HG02852 (cell line): ENCODE data around the gene PADI1.

Source experiments
- ATAC-seq: cut with Tn5 transposase; IDR thresholded peaks from one replicate; pipeline ENCODE4 v1.9.1; 2021; ENCODE audit warnings: mild to moderate bottlenecking, moderate library complexity; ENCODE audit not compliant: unreplicated experiment

The PADI1 gene, protein sequence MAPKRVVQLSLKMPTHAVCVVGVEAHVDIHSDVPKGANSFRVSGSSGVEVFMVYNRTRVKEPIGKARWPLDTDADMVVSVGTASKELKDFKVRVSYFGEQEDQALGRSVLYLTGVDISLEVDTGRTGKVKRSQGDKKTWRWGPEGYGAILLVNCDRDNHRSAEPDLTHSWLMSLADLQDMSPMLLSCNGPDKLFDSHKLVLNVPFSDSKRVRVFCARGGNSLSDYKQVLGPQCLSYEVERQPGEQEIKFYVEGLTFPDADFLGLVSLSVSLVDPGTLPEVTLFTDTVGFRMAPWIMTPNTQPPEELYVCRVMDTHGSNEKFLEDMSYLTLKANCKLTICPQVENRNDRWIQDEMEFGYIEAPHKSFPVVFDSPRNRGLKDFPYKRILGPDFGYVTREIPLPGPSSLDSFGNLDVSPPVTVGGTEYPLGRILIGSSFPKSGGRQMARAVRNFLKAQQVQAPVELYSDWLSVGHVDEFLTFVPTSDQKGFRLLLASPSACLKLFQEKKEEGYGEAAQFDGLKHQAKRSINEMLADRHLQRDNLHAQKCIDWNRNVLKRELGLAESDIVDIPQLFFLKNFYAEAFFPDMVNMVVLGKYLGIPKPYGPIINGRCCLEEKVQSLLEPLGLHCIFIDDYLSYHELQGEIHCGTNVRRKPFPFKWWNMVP

DNA sequence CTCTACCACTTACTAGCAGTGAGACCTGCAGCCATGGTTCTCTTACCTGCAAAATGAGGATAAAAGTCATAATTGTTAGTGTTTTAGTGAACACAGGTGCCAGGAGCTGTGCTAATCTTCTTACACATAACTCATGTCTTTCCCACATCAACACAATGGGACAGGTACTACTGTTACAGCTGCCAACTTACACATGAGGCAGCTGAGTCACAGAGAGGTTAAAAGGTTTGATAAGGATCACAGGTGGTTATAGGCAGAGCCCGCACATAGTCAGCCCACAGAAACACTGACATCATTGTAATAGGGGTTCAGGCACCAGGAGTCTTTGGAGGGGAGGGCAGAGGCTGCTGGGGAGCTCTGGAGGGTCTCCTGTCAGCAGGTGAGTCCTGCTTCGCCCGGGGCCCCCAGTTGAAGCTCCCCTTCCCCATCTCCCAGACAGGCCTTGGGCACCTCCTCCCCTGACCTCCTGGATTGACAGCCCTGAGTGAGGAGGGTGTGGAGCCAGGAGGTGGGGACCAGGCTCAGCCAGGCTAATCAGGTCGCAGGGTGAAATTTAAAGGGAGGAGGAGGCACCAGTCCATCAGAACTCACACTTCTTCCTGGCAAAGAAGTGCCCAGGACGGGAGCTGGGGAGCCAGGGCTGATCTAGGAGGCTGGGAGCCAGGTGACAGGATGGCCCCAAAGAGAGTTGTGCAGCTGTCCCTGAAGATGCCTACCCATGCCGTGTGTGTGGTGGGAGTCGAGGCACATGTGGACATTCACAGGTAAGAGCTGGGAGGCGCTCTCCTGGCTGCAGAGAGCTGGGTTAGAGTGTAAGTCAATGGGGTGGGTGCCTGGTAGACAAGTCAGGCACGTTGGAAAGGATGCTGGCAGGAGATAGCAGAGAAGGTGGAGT, at the start of gene PADI1:
Gene PADI1 (plus strand): TSS at position 583 of the 895 bp plus-strand sequence. CDS start 90 bp downstream, at position 673.
- ATAC-seq = no peak

DNA sequence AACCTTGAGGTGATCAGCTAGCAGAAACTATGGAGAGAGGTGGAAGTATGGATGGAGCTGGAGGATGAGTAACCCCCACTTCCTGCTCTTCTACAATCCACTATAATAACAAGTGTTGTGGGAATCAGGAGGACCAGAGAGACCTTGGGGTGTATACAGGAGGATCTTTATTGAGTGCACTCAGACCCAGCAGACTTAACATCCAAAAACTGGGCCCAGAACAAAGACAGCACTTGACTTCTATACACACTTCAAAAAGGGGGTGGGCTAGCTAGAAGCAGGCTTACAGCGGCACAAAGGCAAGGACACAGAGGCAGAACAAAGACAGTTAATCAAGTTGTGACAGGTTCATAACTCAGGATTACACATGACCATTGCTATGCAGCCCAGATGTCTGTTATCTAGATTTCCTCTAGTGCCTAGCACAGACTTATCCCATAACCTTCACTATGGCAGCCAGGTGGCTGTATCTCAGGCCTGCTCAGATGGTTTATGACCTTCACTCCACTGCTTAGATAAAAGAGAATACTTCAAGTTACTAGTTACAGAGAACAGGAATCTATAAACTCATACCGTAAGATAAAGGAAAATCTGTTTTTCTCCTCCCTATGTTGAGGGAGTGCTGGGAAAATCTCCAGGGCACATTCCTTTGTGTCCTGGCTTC, 49.5 kb upstream of the PADI1 start:
- ATAC-seq = no peak

DNA sequence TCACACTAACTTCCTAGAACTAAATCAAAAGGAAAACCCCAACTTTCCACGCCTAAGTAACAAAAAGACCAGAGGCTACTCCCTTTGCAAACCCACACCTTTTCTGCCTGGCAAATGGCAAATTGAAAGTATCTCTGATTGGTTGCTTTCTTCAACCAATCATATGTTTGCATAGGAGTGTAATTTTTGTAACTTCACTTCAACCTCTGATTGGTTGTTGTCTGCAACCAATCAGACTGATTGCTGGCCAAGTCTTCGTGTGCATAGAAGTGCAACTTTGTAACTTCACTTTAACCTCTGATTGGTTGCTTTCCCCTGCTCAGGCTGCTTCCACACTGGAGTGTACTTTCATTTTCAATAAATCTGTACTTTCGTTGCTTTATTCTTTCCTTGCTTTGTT, 48.8 kb upstream of the PADI1 start:
- no peak for ATAC-seq

DNA sequence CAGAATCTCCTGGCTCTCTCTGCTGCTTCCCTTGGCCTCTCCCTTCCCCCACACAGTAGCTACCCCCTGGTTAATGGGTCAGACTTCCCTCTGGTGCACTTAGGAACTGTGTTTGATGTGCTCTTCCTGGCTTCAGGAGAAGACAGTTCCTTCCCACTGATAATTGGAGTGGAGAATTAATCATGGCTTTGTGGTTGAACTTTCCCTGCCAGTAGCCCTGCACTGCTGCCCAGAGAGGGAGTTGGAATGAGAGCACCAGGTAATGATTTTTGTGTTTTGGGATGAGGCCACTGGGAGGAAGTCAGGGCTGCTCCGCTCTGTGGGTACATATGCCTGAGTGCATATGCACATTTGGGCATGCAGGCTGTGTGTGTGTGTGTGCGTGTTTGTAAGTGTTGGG, 46.0 kb upstream of the PADI1 start:
- no peak for ATAC-seq

DNA sequence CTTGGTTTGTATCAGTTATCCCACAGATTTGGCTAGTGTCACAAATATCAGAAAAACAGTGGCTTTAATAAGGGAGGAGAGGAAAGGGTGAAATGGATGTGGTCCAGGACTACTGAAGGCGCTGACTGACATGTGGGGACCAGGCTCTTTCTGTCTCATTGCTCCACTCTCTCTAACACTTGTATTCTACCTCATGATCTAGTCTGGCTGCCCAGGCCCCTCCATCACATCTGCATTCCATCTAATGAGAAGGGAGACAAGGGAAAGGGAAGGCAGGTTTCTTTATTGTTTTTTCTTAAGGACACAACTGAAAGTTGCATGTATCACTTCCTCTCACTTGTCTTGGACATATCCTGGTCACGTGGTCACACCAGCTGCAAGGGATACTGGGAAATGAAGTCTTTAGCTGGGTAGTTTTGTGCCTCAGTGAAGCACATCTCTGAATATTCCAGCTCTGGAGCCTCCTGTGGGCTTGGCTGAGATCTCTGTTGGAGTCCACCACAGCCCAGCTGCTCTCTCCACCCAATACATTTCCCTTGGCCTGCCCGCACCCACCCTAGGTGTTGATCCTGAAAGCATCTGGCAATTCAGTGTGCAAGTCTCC, 43.7 kb upstream of the PADI1 start:
- ATAC-seq = no peak

DNA sequence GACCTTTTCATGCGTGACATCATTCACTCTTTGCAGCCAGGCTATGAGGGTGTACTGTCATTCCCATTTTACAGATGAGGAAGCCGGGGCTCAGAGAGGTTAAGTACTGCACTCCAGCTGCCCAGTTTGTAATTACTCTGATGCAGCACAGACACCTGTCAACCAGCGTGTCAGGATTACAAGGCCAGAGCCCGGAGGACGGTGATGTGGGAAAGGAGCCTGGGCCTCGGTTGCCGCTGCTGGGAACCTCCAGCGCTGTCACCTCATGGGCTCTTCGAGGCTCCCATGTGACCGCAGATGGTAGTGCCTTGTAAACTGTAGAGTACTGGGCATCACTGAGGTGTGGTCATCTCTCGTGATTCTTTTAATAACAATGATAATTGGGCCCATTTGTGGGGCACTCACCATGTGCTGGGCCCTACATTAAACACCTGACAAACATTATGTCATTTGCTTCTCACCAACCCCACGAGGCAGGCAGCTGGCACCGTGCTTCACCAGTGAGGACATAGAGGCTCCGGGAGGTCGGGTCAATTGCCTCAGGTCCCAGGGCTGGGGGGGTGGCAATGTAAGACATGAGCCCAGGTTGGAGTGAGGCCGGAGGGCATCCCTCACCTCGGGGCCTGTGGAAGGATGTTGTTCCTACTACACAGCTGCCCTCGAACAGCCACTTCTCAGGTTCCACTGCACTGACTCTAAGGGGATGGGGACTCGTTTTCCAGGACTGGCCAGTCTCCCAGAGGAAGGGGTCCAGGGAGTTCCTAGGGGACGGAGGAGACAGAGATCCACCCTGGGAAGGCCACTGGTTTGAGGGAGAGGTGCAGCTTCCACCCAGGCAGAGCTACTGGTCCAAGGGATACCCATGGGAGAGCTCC, 42.8 kb upstream of the PADI1 start:
- no peak for ATAC-seq

DNA sequence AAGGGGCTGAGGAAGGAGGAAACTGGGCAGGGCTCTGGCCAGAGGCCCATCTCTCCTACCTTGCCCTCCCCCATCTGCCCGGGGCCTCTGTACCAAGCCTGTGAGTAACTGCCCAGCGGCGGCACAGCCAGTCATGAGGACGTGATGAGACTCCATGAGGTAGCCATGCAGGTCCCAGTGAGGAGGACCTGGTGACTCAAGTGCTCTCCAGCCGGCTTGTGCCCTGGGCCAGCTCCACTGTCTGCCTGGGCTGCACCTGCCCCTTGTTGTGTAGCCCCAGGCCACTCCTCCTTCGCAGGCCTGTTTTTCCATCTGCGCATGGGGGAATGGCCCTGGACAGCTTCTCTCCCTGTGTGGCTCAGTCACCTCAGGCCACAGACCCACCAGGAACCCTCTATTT, 42.0 kb upstream of the PADI1 start:
- ATAC-seq = no peak

DNA sequence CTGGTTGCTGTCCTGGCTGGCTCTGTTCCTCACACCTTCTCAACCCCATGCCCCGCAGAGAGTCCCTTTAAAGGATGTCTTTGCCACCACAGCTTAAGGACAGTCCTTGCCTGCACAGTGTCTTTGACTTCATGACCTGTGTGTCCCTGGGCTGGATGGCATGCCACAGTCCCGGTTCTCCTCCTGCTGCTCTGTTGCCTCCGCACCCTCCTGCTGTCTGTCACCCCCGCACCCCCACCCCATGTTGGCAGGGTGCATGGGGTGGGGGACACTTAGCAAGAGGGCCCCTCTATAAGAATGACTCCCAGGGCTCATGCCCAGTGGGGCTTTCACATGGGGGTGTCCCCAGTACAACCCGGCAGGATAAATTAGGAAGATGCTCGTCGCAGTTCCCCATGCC, 41.6 kb upstream of the PADI1 start:
- no peak for ATAC-seq

DNA sequence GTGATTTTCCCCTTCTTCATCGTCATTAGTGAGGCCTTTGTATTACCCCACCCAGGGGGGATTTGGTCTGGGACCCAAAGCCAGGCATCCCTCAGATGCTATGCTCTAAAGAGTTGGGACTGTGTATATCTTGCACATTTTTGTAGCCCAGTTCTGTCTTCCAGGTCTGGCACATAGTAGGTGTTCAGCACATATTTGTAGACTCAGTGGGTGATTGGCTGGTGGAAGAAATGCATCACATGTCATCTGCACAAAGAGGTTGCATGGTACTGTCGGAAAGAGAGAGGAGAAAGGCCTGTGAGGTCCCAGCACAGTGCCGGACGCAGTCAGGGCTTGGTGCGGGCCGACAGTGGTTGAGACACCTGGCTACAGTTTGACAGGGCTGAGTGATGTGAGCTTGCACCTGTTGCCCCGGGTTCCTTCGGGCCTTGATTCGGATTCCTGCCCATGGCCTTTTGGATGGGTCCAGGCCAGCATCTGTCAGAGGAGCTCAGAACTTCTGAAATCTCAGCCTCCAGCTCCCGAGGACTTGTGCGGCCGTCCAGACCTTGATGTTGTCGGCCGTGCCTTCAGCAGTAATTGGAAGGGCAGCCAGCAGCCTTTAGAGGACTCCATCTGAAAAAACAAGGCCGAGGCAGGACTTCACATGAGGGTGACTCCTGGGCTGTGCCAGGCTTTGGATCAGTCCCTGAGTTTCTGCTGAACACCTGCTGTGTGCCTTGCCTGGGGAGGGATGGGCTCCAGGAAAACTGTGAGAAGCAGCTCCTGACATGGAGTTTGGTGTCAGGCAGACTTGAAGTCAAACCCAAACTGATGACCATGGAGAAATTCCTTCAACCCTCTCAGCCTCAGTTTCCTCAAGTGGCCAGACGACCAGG, 40.9 kb upstream of the PADI1 start:
- ATAC-seq = no peak

DNA sequence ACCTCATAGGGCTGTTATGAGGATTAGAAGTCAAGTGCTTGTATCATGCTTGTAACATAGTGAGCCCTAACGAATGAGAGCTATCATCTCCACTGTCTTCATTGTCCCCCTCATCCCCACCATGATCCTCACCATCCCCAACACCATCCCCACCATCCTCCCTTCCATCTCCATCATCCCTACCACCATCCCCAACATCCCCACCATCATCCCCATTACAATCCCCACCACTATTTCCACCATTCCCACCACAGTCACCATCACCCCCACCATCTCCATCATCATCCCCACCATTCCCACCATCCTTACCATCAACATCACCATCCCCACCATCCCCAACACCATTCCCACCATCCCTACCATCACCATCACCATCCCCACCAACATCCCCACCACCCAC, 39.1 kb upstream of the PADI1 start:
- no peak for ATAC-seq

DNA sequence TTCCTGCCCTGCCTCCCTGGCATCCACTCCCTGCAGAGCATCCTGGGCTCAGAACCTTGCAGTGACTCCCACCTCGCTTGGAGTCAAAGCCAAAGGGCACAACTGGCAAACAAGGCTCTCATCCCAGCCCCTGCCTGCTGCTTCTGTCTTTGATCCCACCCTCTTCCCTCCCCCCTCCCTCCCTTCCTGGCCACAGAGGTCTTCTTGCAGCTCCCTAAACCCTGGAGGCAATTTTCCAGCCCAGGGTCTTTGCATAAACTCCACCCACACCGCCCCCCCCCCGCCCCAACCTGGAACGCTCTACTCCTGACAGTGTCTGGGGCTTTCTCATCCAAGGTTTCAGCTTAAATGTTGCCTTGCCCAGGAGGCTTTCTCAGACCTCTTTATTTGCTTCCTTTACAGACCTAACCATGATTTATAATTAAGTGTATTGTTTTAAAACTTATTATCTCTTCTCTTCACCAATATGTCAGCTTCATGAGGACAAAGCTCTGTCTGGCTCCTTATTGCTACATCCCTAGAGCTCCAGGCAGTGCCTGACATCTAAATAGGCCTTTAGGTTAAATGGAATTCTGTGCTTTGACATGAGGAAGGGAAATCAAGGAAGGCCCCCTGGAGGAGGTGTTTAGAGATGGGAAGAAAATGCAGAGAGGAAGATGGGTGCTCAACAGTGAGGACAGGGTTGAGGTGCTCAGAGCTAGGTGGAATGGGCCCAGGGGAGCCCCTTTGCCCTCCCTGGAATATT, 37.7 kb upstream of the PADI1 start:
- no peak for ATAC-seq

DNA sequence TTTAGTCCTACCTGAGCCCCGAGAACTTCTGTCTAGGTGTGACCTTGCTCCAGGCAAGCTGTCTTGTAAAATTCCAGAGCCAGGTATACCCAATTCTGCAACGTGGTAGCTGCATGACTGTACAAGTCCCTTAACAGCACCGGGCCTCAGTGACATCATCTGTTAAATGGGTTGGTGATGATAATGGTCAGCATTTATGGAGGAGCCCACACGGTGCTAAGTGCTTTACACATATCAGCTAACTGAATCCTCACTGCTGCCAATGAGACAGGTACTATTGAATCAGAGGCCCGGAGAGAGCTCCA, 37.2 kb upstream of the PADI1 start:
- ATAC-seq = no peak

DNA sequence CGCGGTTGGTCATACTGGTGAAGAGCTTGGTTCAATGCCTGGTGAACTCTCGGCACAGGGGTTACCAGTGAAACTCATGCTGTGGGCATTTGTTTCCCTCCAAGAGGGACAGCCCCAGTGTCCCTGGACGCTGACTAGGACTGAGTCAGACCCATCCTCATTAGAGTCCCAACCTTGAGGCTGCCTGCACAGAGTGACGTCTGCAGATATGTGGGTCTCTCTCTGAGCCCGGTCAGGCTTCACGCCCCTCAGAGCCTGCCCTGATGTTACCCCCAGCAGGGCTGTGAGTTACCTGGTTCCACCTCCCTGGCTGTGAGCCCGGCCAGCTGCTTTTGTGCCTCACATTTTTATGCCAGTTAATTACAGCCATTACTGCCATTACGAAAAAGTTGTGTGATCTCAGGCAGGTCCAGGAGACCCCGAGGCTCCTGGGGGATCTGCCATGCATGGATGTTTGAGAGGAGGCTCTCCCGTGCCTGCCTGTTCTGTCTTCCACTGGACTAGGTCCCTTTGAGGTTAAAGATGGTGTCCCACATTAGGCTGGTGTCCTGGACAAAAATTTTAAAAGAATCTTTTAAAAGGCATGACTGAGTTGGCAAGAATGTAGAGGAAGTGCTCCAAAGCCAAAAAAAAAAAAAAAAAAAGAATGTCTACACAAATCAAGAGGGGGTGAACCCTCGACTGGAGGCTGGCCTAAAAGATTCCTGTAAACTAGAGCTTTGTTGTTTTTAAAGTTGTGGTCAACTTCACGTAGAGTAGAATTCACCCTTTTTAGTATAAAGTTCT, 36.6 kb upstream of the PADI1 start:
- no peak for ATAC-seq

DNA sequence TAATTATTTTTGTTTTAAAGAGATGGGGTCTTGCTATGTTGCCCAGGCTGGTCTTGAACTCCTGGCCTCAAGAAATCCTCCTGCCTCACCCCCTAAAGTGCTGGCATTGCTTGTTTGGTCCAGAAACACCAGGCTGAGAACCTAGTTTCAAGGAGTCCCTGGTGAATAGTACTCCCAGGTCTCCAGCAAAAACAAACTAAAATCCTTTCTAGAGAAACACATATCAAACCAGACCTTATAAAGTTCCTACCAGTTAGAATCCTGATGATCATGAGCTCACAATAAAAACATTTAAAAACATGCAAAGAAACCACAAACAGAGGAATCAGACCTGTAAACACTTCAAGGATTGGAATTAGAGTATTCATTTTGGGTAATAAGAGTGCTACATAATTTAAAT, 34.4 kb upstream of the PADI1 start:
- no peak for ATAC-seq

DNA sequence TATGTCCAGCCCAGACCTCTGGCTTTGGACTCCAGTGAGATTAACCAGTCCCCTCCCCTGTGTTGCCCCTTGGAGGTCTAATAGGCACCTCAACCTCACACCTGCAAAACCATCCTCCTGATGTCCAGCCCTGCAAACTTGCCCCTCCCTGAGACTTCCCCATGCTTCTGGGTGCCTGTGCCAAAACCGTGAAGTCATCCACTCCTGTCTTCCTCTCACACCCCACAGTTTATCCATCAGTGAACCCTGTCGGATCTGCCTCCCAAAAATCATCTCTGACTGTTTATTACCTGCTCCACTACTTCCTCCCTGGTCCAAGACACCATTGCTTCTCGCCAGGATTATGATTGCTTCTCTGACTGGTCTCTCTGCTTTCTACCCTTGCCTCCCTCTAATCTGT, 31.7 kb upstream of the PADI1 start:
- no peak for ATAC-seq

DNA sequence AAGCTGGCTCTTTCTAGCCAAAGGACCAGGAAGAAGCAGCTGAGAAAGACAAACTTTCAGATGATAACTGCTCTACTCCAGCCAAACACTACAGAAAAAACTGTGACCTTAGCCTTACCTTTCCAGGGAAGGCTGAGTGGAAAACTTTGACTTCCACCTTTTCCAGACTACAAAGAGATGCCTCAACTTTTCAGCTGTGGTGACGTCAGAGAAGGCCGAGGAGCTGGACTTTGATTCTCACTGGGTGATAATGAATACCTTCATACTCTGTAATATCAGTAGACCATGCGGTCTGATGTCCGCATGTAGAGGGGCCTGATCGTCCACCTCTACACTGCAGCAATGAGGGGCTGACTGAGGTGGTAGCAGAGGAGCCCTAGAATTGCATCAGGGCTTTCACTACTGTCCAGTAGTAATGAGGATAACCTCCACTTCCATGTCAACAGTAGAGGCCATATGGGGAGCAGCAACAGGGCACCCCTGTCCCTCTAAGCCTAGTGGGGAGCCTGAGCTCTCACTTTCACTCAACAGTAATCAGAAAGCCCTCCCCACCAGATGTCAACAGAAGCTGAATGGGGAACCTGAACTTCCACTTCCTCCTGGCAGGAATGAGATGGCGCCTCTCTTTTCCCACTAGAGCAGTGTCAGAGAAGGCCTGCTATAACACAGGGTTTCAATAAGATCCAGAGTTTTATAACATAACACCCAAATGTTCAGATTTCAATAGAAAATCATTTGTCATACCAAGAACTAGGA, 28.4 kb upstream of the PADI1 start:
- no peak for ATAC-seq

DNA sequence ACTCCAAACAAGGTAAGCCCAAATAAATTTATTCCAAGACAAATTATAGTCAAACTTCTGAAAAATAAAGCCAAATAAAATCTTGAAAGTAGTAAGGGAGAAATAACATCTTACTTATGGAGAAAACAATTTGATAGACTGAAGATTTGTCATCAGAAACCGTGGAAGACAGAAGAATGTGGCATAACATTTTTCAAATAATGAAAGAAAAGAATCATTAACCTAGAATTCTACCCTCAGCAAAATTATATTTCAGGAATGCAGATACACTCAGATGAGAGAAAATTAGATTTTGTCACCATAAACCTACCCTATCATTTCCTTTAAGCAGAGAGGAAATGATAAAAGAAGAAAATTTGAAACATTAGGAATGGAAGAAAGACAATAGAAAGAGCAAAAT, 27.3 kb upstream of the PADI1 start:
- ATAC-seq = no peak
